GM18511 (cell line): ENCODE measurements around the gene TESK2.
"Not testable (repeated sequence)": the region's sequence is repeated elsewhere in the genome, so short reads cannot be mapped to it uniquely, and the experiment has no call there.

Experiments
- ATAC-seq: cut with Tn5 transposase; IDR thresholded peaks from one replicate; pipeline ENCODE4 v1.9.1; 2021; ENCODE audit warnings: mild to moderate bottlenecking, moderate library complexity; ENCODE audit not compliant: unreplicated experiment

The TESK2 gene

DNA sequence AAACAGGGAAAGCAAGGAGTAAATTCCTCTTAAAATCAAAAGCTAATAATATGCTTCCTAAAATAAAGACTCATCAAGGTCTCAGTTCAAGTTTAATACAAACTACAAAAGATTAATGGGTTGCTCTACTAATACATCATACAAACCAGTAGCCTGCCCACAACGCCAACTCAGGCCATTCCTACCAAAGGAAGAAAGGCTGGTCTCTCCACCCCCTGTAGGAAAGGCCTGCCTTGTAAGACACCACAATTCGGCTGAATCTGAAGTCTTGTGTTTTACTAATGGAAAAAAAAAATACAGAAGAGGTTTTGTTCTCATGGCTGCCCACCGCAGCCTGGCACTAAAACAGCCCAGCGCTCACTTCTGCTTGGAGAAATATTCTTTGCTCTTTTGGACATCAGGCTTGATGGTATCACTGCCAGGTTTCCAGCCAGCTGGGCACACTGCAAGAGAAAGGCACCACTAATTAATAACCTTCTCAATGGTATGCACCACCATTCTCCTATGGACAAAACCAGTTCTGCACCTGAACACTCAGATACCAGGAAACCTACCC is 20.1 kb upstream of the TESK2 start:
- ATAC-seq, result no peak

GRCh38 chr1:45510036-45510971 is 19.3 kb upstream of the TESK2 start:
- ATAC-seq, result no peak

- no peak for ATAC-seq
Observed at GRCh38 chr1:45508295-45509151, 17.6 kb upstream of the TESK2 start.

- no peak for ATAC-seq
Observed at GRCh38 chr1:45507893-45508292, 16.9 kb upstream of the TESK2 start.

DNA sequence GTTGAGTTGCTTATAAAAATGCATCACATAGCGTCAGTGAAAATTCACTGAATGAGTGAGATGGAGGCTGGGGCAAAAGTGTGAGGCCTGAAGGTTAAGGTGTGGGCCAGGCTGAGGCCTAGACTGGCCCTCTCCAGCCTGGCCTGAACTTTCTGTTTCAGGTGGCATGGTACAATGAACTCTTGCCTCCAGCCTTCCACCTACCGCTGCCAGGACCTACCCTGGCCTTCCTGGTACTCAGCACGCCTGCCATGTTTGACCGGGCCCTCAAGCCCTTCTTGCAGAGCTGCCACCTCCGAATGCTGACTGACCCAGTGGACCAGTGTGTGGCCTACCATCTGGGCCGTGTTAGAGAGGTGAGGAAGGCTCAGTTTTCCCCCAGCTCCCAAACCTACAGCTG is 16.2 kb upstream of the TESK2 start:
- ATAC-seq, result no peak

- ATAC-seq, result no peak
Observed at GRCh38 chr1:45503462-45504360, 12.7 kb upstream of the TESK2 start.

DNA sequence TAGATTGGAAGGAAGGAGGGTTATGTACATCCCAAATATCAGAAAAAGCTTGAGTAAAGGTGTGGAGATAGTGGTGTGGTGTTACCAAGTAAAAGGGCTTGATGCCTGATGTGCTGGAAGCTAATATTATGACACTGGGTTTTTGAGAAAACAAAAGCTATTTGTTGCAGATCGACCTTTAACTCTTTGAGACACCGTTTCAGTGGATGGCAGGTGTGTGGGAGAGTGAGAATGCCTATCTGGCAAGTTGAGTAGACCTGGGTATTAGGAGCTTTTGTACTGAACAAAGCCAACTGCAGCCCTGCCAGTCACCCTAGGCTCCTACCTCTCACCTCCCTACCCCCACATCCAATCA is 10.5 kb upstream of the TESK2 start:
- ATAC-seq, result no peak

- ATAC-seq, result peak; percentile 2
Observed at GRCh38 chr1:45499415-45499769, 8.4 kb upstream of the TESK2 start.

DNA sequence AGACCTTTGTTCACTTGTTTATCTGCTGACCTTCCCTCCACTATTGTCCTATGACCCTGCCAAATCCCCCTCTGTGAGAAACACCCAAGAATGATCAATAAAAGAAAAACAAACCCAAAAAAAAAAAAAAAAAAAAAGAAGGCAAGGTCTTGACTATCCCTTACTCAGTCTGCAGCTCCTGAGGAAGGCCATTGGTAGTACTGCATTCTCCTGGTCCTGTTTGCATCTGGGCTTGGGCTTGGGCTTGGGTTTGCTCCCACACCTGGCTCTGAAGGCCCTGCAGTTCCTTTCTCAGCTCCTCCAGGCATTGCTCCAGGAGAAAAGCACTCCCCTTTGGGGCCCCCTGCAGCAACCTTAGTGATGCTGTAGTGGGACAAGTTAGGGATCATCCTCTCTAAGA is 7.3 kb upstream of the TESK2 start:
- no peak for ATAC-seq

GRCh38 chr1:45493116-45493697 is 2.2 kb upstream of the TESK2 start:
- no peak for ATAC-seq

DNA sequence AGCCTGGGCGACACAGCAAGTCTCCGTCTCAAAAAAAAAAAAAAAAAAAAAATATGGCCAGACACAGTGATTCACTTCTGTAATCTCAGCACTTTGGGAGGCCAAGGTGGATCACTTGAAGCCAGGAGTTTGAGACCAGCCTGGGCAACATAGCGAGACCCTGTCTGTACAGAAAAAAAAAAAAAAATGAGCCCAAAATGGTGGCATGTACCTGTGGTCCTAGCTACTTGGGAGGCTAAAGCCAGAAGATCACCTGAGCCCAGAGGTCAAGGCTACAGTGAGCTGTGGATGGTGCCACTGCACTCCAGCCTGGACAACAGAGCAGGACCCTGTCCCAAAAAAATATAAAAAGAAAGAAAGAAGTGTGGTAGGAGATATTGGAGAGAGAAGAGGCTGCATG is 1.7 kb upstream of the TESK2 start:
- no peak for ATAC-seq

GRCh38 chr1:45491487-45492260 is 711 bp upstream of the TESK2 start:
- no peak for ATAC-seq

DNA sequence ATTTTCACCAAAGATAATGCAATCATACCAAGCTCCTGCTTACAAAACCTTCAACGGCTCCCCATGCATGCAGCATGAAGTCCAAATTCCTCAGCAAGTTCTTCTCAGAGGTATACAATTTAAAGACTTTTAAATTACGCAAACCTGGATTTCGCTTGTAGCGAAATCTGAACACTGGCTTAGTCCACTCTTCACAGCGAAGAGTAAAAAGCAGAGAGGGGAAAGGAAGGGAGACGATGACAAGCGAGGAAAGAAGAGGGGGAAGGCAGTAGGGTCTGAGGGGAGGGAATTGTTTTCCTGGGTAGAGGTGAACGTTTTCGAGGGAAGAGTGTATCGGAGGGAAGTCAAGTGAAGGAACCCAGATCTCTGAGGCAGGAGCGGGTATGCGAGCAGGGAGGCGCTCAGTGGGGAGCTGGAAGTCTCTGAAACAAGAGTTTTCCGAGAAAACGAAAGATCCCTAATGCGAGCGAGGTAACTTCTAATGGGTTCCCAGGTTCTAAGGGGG is 790 bp downstream of the TESK2 start:
- ATAC-seq, result no peak

DNA sequence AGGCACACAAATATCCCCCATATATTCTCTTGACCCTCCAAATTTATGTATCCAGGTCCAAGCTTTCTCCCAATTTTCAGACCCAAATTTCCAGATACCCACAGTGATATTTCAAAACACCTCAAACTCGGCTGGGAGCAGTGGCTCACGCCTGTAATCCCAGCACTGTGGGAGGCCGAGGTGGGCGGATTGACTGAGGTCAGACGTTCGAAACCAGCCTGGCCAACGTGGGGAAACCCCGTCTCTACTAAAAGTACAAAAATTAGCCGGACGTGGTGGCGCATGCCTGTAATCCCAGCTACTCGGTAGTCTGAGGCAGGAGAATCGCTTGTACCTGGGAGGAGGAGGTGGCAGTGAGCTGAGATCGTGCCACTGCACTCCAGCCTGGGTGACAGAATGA is 1.6 kb downstream of the TESK2 start:
- not testable (repeated sequence) for ATAC-seq

GRCh38 chr1:45488666-45489377 is 2.1 kb downstream of the TESK2 start:
- ATAC-seq, result no peak

GRCh38 chr1:45485949-45486348 is 5.0 kb downstream of the TESK2 start:
- no peak for ATAC-seq

DNA sequence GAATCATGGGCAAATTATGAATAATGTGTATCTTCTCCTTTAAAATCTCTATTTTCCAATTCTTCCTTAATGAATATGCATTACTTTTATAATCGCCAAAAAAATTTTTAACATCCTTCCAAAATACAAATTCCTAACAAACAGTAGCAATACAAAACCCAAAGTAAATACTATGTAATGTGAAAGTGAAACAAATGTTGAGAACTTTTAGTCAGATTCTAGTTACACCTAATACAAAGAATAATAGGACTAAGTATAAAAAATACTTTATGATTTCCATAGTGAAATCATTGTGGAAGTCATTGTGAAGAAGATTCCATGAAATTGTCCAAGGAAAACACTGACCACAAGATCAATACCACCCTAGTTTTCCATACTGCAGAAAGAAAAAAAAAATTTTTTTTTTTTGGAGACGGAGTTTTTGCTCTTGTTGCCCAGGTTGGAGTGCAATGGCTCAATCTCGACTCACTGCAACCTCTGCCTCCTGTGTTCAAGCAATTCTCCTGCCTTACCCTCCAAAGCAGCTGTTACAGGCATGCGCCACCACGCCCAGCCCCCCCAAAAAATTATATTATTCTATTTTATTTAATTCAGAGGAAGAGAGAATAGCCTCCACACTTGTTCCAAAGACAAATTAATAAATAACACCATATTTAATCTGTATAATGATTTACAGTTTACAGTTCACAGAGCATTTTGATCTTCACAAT is 11.8 kb downstream of the TESK2 start:
- ATAC-seq, result no peak
